ENCODE results near the gene EPS15. TPM values are rescaled to one million over a fixed set of nuclear protein-coding genes. Genes with fewer than 3 reads are reported as not detected.

The EPS15 gene
- total and polyA plus RNA-seq, 12 donors: 31.7 to 180 (median 104) TPM

GRCh38 chr1:51342591-51343206, 176.4 kb downstream of the EPS15 start:
- no peaks in the 10 kb centered on the region for H3K36me3 ChIP-seq (replicated peaks in 1 of 2)
- DNase-seq: peak in 2 of 7 donors; percentile 17 to 44
- no peaks in the 10 kb centered on the region for H3K27me3 ChIP-seq
- intact Hi-C loops (cut with DNase I): loop anchor here in 1 of 2 donors (10.0 kb wide), 1 partner anchor 192 kb away; no protein-coding TSS in a partner anchor
- TF ChIP-seq CTCF (IDR thresholded peaks at IDR 0.05): no peak
- TF ChIP-seq POLR2A (IDR thresholded peaks at IDR 0.05): no peak
- H3K4me1 ChIP-seq (replicated peaks in 1 of 2): peaks cover 4 to 7% of the 10 kb centered on the region in 2 donors
- no peak overlapping the region for H3K4me3 ChIP-seq
- H3K9me3 ChIP-seq (replicated peaks in 1 of 3): no peaks in the 10 kb centered on the region
- H3K27ac ChIP-seq: no peak overlapping the region
- WGBS, 4 donors: 91 to 96% (median 93%) methylated on average over 8 to 9 of the region's 9 CpGs

- intact Hi-C loops (cut with DNase I): loop anchor here in 1 of 2 donors (10.0 kb wide), 1 partner anchor 193 kb away; no protein-coding TSS in a partner anchor
- TF ChIP-seq POLR2A (IDR thresholded peaks at IDR 0.05): no peak
- TF ChIP-seq CTCF (IDR thresholded peaks at IDR 0.05): no peak
- no peak overlapping the region for H3K27ac ChIP-seq
- 88 to 95% (median 93%) methylated on average over 4 of the region's 4 CpGs for WGBS, 4 donors
- H3K4me3 ChIP-seq: no peak overlapping the region
- peaks cover 4 to 7% of the 10 kb centered on the region in 2 donors for H3K4me1 ChIP-seq (replicated peaks in 1 of 2)
- H3K36me3 ChIP-seq (replicated peaks in 1 of 2): no peaks in the 10 kb centered on the region
- no peaks in the 10 kb centered on the region for H3K27me3 ChIP-seq
- no peaks in the 10 kb centered on the region for H3K9me3 ChIP-seq (replicated peaks in 1 of 3)
- peak in 2 of 7 donors; percentile 16 to 31 for DNase-seq
Observed at GRCh38 chr1:51341876-51342496, 177.1 kb downstream of the EPS15 start.

GRCh38 chr1:51340380-51340779, 178.7 kb downstream of the EPS15 start:
- Histone ChIP-seq H3K36me3 (replicated peaks in 1 of 2) (no peaks in the 10 kb centered on the region), H3K27me3 (no peaks in the 10 kb centered on the region), H3K4me3 (no peak overlapping the region), H3K27ac (no peak overlapping the region), H3K9me3 (replicated peaks in 1 of 3) (no peaks in the 10 kb centered on the region), H3K4me1 (replicated peaks in 1 of 2) (peaks cover 4 to 5% of the 10 kb centered on the region in 2 donors)
- DNase-seq: no peak
- WGBS, 4 donors: 94 to 96% (median 95%) methylated on average over 6 of the region's 6 CpGs
- intact Hi-C loops (cut with DNase I): loop anchor here in 1 of 2 donors (10.0 kb wide), 1 partner anchor 194 kb away; no protein-coding TSS in a partner anchor
- no peak for TF ChIP-seq POLR2A (IDR thresholded peaks at IDR 0.05)
- TF ChIP-seq CTCF (IDR thresholded peaks at IDR 0.05): no peak

GRCh38 chr1:51336711-51337110, 182.4 kb downstream of the EPS15 start:
- 91 to 96% (median 94%) methylated on average over 4 of the region's 4 CpGs for WGBS, 4 donors
- DNase-seq: peak in 1 of 7 donors; percentile 11
- Histone ChIP-seq H3K9me3 (replicated peaks in 1 of 3) (no peaks in the 10 kb centered on the region), H3K4me1 (replicated peaks in 1 of 2) (peaks cover 0 to under 1% of the 10 kb centered on the region in 2 donors), H3K36me3 (replicated peaks in 1 of 2) (no peaks in the 10 kb centered on the region), H3K27me3 (no peaks in the 10 kb centered on the region), H3K4me3 (no peak overlapping the region), H3K27ac (no peak overlapping the region)
- no peak for TF ChIP-seq POLR2A (IDR thresholded peaks at IDR 0.05)
- no peak for TF ChIP-seq CTCF (IDR thresholded peaks at IDR 0.05)
- intact Hi-C loops (cut with DNase I): no loop called here

All from adrenal gland (tissue), 12 donors.